Natural killer cell (primary cell): ENCODE measurements around the gene SPAG8. TPM values are rescaled to one million over a fixed set of nuclear protein-coding genes. Genes with fewer than 3 reads are reported as not detected.
A peak's percentile ranks its signal among the peaks of the same experiment; 100 is the strongest.

ENCODE experiments used
- ATAC-seq, 3 donors: fragments of 150-1000 bp in 2 of 3; fragments of 200-7000 bp in 1 of 3; cut with Tn5 transposase; 1 replicate in 1 of 3; 2 replicates in 2 of 3; pipeline ENCODE4 v1.10.0; 2021; ENCODE audit warnings: mild to moderate bottlenecking in 2 of 3, moderate library complexity in 2 of 3
- DNase-seq, 2 donors: peaks; one replicate each; pipeline versions ENCODE4 v3.0.0 to v3.0.0-alpha.2; 2013 to 2021; ENCODE audit warnings: mixed read lengths in 1 of 2
- H3K27ac ChIP-seq: one replicate; pipeline ENCODE4 v1.5.1; 2013; ENCODE audit warnings: mild to moderate bottlenecking, low read length
- H3K27me3 ChIP-seq: one replicate; pipeline ENCODE4 v1.6.1; 2013; ENCODE audit warnings: low read length; ENCODE audit not compliant: control insufficient read depth, insufficient read depth
- H3K36me3 ChIP-seq: one replicate; pipeline ENCODE4 v1.6.1; 2013; ENCODE audit warnings: low read length; ENCODE audit not compliant: control insufficient read depth, insufficient read depth
- H3K4me1 ChIP-seq: one replicate; pipeline ENCODE4 v1.6.1; 2013; ENCODE audit warnings: low read length; ENCODE audit not compliant: control insufficient read depth, insufficient read depth
- H3K4me3 ChIP-seq: one replicate; pipeline ENCODE4 v1.5.1; 2013; ENCODE audit warnings: low read length
- H3K9me3 ChIP-seq: one replicate; pipeline ENCODE4 v1.6.1; 2013; ENCODE audit warnings: low read length; ENCODE audit not compliant: control insufficient read depth, insufficient read depth
- H3K27ac Mint-ChIP-seq, 2 donors: one replicate each; pipeline ENCODE4 v1.8.0; 2022; ENCODE audit warnings: mild to moderate bottlenecking in 2 of 2, mixed read lengths in 2 of 2, moderate library complexity in 1 of 2
- H3K27me3 Mint-ChIP-seq, 2 donors: one replicate each; pipeline ENCODE4 v1.8.0; 2022; ENCODE audit warnings: low read depth in 2 of 2, mixed read lengths in 2 of 2
- H3K36me3 Mint-ChIP-seq: one replicate; pipeline ENCODE4 v1.8.0; 2022; ENCODE audit warnings: mixed read lengths
- H3K4me1 Mint-ChIP-seq, 2 donors: one replicate each; pipeline ENCODE4 v1.8.0; 2022; ENCODE audit warnings: mixed read lengths in 2 of 2
- H3K4me3 Mint-ChIP-seq: one replicate; pipeline ENCODE4 v1.8.0; 2022; ENCODE audit warnings: mild to moderate bottlenecking, moderate library complexity, mixed read lengths
- H3K9me3 Mint-ChIP-seq, 2 donors: one replicate each; pipeline ENCODE4 v1.8.0; 2022; ENCODE audit warnings: mixed read lengths in 2 of 2
- WGBS: methylation state at CpG from one replicate; pipeline ENCODE4 v1.1.7; 2013; ENCODE audit warnings: missing lambda C conversion rate; ENCODE audit not compliant: insufficient coverage; 5-methylcytosine and 5-hydroxymethylcytosine counted together
- intact Hi-C: fragments of 100-400 bp; cut with micrococcal nuclease; formaldehyde crosslinking; loops from one replicate; pipeline ENCODE4 v1.14.2; 2022
- total RNA-seq, 4 donors: library from RNA; stranded (reverse); fragments of 120-200 nt in 1 of 4; gene quantifications; one replicate each; pipeline versions ENCODE4 v1.2.3 to v1.2.4, GENCODE V29; 2013 to 2022
- TF ChIP-seq, protein P1 (sequence below): fragments of 200-600 bp; IDR thresholded peaks from one replicate; pipeline ENCODE4 v1.8.0; 2022; ENCODE audit warnings: antibody characterized with exemption

SPAG8 gene
- total RNA-seq, 3 donors from 2014 or later (not counting 1 experiment from before 2014, with no cell fraction given): 2.0 to 2.4 (median 2.1) TPM

- Histone ChIP-seq H3K36me3 (no peaks in the 10 kb centered on the region), H3K4me3 (no peak overlapping the region), H3K4me1 (peaks cover 28% of the 10 kb centered on the region), H3K27me3 (no peaks in the 10 kb centered on the region), H3K9me3 (no peaks in the 10 kb centered on the region), H3K27ac (no peak overlapping the region)
- TF ChIP-seq, protein P1, sequence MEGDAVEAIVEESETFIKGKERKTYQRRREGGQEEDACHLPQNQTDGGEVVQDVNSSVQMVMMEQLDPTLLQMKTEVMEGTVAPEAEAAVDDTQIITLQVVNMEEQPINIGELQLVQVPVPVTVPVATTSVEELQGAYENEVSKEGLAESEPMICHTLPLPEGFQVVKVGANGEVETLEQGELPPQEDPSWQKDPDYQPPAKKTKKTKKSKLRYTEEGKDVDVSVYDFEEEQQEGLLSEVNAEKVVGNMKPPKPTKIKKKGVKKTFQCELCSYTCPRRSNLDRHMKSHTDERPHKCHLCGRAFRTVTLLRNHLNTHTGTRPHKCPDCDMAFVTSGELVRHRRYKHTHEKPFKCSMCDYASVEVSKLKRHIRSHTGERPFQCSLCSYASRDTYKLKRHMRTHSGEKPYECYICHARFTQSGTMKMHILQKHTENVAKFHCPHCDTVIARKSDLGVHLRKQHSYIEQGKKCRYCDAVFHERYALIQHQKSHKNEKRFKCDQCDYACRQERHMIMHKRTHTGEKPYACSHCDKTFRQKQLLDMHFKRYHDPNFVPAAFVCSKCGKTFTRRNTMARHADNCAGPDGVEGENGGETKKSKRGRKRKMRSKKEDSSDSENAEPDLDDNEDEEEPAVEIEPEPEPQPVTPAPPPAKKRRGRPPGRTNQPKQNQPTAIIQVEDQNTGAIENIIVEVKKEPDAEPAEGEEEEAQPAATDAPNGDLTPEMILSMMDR: no peak
- intact Hi-C loops: no loop called here
- Mint-ChIP-seq H3K4me1 (peaks cover 21 to 41% of the 10 kb centered on the region in 2 donors), H3K9me3 (no peaks in the 10 kb centered on the region), H3K27me3 (no peaks in the 10 kb centered on the region), H3K27ac (no peak overlapping the region), H3K36me3 (no peaks in the 10 kb centered on the region), H3K4me3 (no peak overlapping the region)
- 98% methylated on average over 4 of the region's 4 CpGs for WGBS
- ATAC-seq (no peak), DNase-seq (no peak)
These were observed 19.0 kb upstream of the SPAG8 start for GRCh38 chr9:35831040-35831439.

DNA sequence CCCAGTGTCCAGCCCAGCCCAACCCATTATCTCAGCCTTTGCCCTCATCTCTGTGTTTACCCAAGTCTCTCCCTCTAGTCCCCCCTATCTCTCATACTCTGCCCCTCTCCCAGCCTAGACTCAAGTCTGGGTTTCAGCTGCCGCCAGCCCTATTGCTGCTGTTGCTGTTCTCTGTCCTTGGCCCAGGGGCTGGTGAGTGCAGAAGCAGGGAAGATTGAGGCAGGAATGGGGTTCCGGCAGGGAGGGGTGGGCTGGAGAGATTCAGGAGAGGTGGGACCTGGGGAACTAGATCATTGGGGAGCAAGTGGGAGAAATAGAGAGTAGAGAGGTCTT, 17.7 kb upstream of the SPAG8 start:
- no peaks in the 10 kb centered on the region for H3K27me3 Mint-ChIP-seq
- intact Hi-C loops: loop anchor here (5.0 kb wide), 2 partner anchors 92 to 227 kb away; no protein-coding TSS in a partner anchor
- WGBS: 86% methylated on average over 2 of the region's 2 CpGs

GRCh38 chr9:35829084-35829763, 17.2 kb upstream of the SPAG8 start, which contains the start of gene TMEM8B:
TMEM8B (plus strand) TSS chr9:35829228; CDS start chr9:35829448, 220 bp downstream.
- no peaks in the 10 kb centered on the region for H3K36me3 Mint-ChIP-seq
- H3K27me3 Mint-ChIP-seq: no peaks in the 10 kb centered on the region
- DNase-seq (peak; percentile 88 to 96), ATAC-seq (peak; percentile 94 to 95 (median 94))
- H3K4me1 ChIP-seq: peaks cover 23% of the 10 kb centered on the region
- no peaks in the 10 kb centered on the region for H3K9me3 ChIP-seq
- H3K4me1 Mint-ChIP-seq: peaks cover 27 to 38% of the 10 kb centered on the region in 2 donors
- intact Hi-C loops: loop anchor here (5.0 kb wide), 2 partner anchors 92 to 227 kb away; no protein-coding TSS in a partner anchor
- H3K36me3 ChIP-seq: no peaks in the 10 kb centered on the region
- H3K27ac Mint-ChIP-seq: peak within 1 kb of the TSS; percentile 92 to 93
- H3K9me3 Mint-ChIP-seq: no peaks in the 10 kb centered on the region
- peak within 1 kb of the TSS; percentile 82 for H3K4me3 ChIP-seq
- peak within 1 kb of the TSS; percentile 70 for H3K27ac ChIP-seq
- no peaks in the 10 kb centered on the region for H3K27me3 ChIP-seq
- TF ChIP-seq, protein P1: no peak
- H3K4me3 Mint-ChIP-seq: peak within 1 kb of the TSS; percentile 99
- under 1% methylated on average over 53 of the region's 53 CpGs for WGBS

More for the DNA sequence above, 17.7 kb upstream of the SPAG8 start:
- Histone ChIP-seq H3K27ac (peak overlapping the region; percentile 39), H3K36me3 (no peaks in the 10 kb centered on the region), H3K4me3 (peak overlapping the region; percentile 82), H3K27me3 (no peaks in the 10 kb centered on the region), H3K9me3 (no peaks in the 10 kb centered on the region), H3K4me1 (peaks cover 28% of the 10 kb centered on the region)
- ATAC-seq (no peak), DNase-seq (no peak)
- Mint-ChIP-seq H3K36me3 (no peaks in the 10 kb centered on the region), H3K27ac (peak overlapping the region; percentile 64 to 93), H3K4me1 (peaks cover 27 to 42% of the 10 kb centered on the region in 2 donors), H3K4me3 (peak overlapping the region; percentile 87), H3K9me3 (no peaks in the 10 kb centered on the region)
- TF ChIP-seq, protein P1: no peak
